Measurements from ENCODE around the gene ABCD3. TPM values are rescaled to one million over a fixed set of nuclear protein-coding genes. Genes with fewer than 3 reads are reported as not detected.

ABCD3 gene
- total RNA-seq, 4 donors from 2014 or later = 37.2 to 88.3 (median 58.1) TPM

DNA sequence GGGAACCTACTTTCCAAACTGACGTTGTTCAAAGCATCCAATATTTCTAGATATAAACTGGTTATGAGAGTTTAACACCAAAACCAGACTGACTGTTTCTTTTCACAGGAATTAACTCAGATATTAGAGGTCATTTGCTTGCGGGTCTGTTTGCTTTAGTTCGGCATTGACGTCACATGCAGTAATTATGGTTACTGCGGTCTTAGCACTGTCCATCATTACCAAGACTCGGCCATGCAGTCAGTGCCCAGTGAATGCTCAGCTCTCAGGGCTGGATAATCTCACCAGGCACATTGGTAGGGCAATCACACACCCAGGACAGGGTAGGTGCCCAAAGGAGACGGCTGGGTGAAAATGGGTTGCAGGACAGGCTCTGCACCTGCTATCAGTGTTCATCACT lies 133.3 kb downstream of the ABCD3 start:
- no peaks in the 10 kb centered on the region for H3K9me3 ChIP-seq
- WGBS, 2 donors (ENCODE audit: low coverage in 1 of 2) = 88 to 96% methylated on average over 6 to 7 of the region's 7 CpGs
- intact Hi-C loops (cut with DNase I; ENCODE audit: low total_unique reads) = no loop called here
- no peaks in the 10 kb centered on the region for H3K36me3 ChIP-seq
- no peak for DNase-seq
- peaks cover 0 to 10% (median 2%) of the 10 kb centered on the region in 4 donors for H3K4me1 ChIP-seq
- TF ChIP-seq, protein P1, sequence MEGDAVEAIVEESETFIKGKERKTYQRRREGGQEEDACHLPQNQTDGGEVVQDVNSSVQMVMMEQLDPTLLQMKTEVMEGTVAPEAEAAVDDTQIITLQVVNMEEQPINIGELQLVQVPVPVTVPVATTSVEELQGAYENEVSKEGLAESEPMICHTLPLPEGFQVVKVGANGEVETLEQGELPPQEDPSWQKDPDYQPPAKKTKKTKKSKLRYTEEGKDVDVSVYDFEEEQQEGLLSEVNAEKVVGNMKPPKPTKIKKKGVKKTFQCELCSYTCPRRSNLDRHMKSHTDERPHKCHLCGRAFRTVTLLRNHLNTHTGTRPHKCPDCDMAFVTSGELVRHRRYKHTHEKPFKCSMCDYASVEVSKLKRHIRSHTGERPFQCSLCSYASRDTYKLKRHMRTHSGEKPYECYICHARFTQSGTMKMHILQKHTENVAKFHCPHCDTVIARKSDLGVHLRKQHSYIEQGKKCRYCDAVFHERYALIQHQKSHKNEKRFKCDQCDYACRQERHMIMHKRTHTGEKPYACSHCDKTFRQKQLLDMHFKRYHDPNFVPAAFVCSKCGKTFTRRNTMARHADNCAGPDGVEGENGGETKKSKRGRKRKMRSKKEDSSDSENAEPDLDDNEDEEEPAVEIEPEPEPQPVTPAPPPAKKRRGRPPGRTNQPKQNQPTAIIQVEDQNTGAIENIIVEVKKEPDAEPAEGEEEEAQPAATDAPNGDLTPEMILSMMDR (IDR thresholded peaks at IDR 0.05) = no peak
- TF ChIP-seq POLR2A (IDR thresholded peaks at IDR 0.05) (no peak), POLR2AphosphoS5 (IDR thresholded peaks at IDR 0.05) (no peak)
- in situ Hi-C loops (cut with MboI; ENCODE audit: low pct_ligation_motif_present in 1 of 4, low pct_unique_long_range_greater_than_20kb in 1 of 4, low sequenced_read_pairs in 3 of 4) = no loop called here
- peak overlapping the region in 1 of 4 donors; percentile 23 for H3K27ac ChIP-seq
- H3K4me3 ChIP-seq = no peak overlapping the region
- no peaks in the 10 kb centered on the region for H3K27me3 ChIP-seq

DNA sequence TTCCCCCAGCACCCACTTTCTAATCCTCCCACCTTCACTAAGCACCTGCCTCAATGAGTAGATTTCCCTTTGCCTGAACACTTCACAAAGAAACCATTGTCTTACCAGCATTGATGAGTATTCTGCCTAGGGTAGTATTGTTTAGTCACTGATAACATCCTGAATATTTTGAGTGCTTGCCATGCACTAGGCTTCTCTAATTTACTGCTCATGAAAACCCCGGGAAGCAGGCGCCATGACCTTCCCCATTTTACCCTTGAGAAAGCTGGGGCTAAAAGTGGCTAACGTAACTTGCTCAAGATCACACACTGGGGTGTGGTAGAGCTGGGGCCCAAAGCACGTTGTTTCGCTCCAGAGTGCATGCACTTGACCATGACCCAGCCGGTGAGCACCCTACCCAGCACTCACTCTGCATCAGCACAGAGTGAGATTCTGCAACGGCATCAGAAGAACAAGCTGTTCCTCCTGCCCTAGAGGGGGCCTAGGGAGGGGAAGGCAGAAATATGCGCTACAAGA lies 133.9 kb downstream of the ABCD3 start:
- peak overlapping the region in 1 of 4 donors; percentile 23 for H3K27ac ChIP-seq
- H3K36me3 ChIP-seq = no peaks in the 10 kb centered on the region
- H3K4me1 ChIP-seq = peaks cover 0 to 10% (median 2%) of the 10 kb centered on the region in 4 donors
- no peaks in the 10 kb centered on the region for H3K27me3 ChIP-seq
- TF ChIP-seq POLR2AphosphoS5 (IDR thresholded peaks at IDR 0.05) (peak in 1 of 3 donors; percentile 28), POLR2A (IDR thresholded peaks at IDR 0.05) (no peak)
- WGBS, 2 donors (ENCODE audit: low coverage in 1 of 2) = 75 to 88% methylated on average over 1 to 8 of the region's 8 CpGs
- intact Hi-C loops (cut with DNase I; ENCODE audit: low total_unique reads) = no loop called here
- no peak for DNase-seq
- in situ Hi-C loops (cut with MboI; ENCODE audit: low pct_ligation_motif_present in 1 of 4, low pct_unique_long_range_greater_than_20kb in 1 of 4, low sequenced_read_pairs in 3 of 4) = no loop called here
- H3K4me3 ChIP-seq = no peak overlapping the region
- no peaks in the 10 kb centered on the region for H3K9me3 ChIP-seq

DNA sequence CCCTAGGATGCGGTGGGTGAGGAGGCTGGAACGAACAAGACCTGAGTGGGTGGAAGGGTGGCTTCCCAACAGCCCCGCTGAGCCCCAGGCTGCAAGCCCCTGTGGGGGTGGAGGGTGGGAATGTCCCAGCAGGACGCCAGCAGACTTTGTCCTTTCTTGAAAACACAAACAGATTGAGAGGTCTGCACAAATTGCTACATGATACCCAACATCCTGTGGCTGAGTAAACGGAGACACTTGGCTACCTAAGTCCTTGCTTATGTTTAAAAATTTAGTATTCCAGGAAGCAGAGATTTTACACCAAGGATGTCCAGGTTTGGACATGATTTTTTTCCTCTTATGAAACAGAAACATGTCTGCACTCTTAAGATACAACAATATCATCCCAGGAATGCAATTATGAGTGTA lies 135.1 kb downstream of the ABCD3 start:
- DNase-seq = no peak
- intact Hi-C loops (cut with DNase I; ENCODE audit: low total_unique reads) = no loop called here
- in situ Hi-C loops (cut with MboI; ENCODE audit: low pct_ligation_motif_present in 1 of 4, low pct_unique_long_range_greater_than_20kb in 1 of 4, low sequenced_read_pairs in 3 of 4) = no loop called here
- Histone ChIP-seq H3K27ac (peak overlapping the region in 1 of 4 donors; percentile 3), H3K4me3 (no peak overlapping the region), H3K27me3 (no peaks in the 10 kb centered on the region), H3K36me3 (no peaks in the 10 kb centered on the region), H3K9me3 (no peaks in the 10 kb centered on the region), H3K4me1 (peaks cover 0 to 10% (median 2%) of the 10 kb centered on the region in 4 donors)
- TF ChIP-seq EP300 (IDR thresholded peaks at IDR 0.05; ENCODE audit: low read depth) (no peak), POLR2AphosphoS5 (IDR thresholded peaks at IDR 0.05) (no peak), POLR2A (IDR thresholded peaks at IDR 0.05) (no peak)
- TF ChIP-seq, protein P1 (IDR thresholded peaks at IDR 0.05) = no peak
- 45 to 69% methylated on average over 3 to 5 of the region's 5 CpGs for WGBS, 2 donors (ENCODE audit: low coverage in 1 of 2)

DNA sequence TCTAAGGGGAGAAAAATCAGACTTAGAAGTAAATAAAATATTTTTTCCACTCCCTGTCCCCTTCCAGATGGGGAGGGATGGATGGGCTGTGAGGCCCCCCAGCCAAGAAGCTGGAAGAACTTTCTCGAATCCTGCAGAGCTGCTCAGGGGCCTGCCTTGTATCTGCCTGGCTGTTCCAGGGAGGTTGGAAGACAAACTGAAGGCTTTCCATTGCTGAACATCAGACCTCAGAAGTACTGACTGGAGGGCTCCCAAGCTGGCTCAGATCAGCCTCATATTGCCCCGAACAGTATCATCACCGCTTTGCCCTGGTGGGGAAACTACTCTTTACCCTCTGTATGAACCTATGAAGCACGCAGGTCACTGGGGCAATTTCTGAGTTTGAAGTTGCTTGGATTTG lies 135.7 kb downstream of the ABCD3 start:
- Histone ChIP-seq H3K36me3 (no peaks in the 10 kb centered on the region), H3K27me3 (no peaks in the 10 kb centered on the region), H3K4me3 (no peak overlapping the region), H3K4me1 (peaks cover 0 to 10% (median 2%) of the 10 kb centered on the region in 4 donors), H3K27ac (peak overlapping the region in 2 of 4 donors; percentile 22 to 33), H3K9me3 (no peaks in the 10 kb centered on the region)
- DNase-seq = no peak
- 81% methylated on average over 4 of the region's 4 CpGs; no CpG with 5 or more reads in 1 of the 2 donors for WGBS, 2 donors (ENCODE audit: low coverage in 1 of 2)
- intact Hi-C loops (cut with DNase I; ENCODE audit: low total_unique reads) (no loop called here), in situ Hi-C loops (cut with MboI; ENCODE audit: low pct_ligation_motif_present in 1 of 4, low pct_unique_long_range_greater_than_20kb in 1 of 4, low sequenced_read_pairs in 3 of 4) (no loop called here)
- TF ChIP-seq, protein P1 (IDR thresholded peaks at IDR 0.05) = no peak
- TF ChIP-seq POLR2A (IDR thresholded peaks at IDR 0.05) = no peak
- no peak for TF ChIP-seq EP300 (IDR thresholded peaks at IDR 0.05; ENCODE audit: low read depth)
- TF ChIP-seq POLR2AphosphoS5 (IDR thresholded peaks at IDR 0.05) = no peak

DNA sequence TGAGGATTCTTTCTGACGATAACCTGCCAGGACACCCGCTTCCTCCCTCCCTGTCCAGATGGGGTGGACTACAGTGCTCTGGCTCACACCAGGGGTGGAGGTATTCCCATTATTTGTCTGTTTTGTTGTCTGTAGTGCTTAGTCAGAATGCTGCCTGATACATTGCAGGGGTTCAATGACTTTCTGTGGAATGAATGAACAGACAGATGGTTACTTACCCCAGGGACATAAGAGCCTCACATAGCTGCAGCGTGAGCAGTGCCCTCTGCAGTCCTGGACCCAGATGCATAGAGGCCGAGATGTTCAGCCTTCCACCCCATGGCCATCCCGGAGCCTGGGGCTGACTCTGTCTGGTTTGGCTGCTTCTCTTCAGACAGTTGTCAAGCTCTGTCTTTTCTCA lies 136.4 kb downstream of the ABCD3 start:
- DNase-seq = no peak
- peaks cover 0 to 10% (median 2%) of the 10 kb centered on the region in 4 donors for H3K4me1 ChIP-seq
- in situ Hi-C loops (cut with MboI; ENCODE audit: low pct_ligation_motif_present in 1 of 4, low pct_unique_long_range_greater_than_20kb in 1 of 4, low sequenced_read_pairs in 3 of 4) = no loop called here
- no peaks in the 10 kb centered on the region for H3K9me3 ChIP-seq
- intact Hi-C loops (cut with DNase I; ENCODE audit: low total_unique reads) = no loop called here
- H3K27me3 ChIP-seq = no peaks in the 10 kb centered on the region
- H3K36me3 ChIP-seq = no peaks in the 10 kb centered on the region
- 86 to 91% methylated on average over 2 to 5 of the region's 5 CpGs for WGBS, 2 donors (ENCODE audit: low coverage in 1 of 2)
- no peak overlapping the region for H3K27ac ChIP-seq
- no peak overlapping the region for H3K4me3 ChIP-seq
- no peak for TF ChIP-seq POLR2A (IDR thresholded peaks at IDR 0.05)
